Endothelial cell of hepatic sinusoid (primary cell): ENCODE data around the gene TUBGCP3.

Experiments used
- in situ Hi-C: cut with HindIII; loops from 2 replicates; pipeline ENCODE4 v1.10.0; 2017; ENCODE audit warnings: low sequenced_read_pairs

The TUBGCP3 gene

GRCh38 chr13:112617754-112618375, 29.9 kb upstream of the TUBGCP3 start:
- in situ Hi-C loops = no loop called here

- in situ Hi-C loops = no loop called here
Observed at GRCh38 chr13:112616586-112617362, 28.8 kb upstream of the TUBGCP3 start.

DNA sequence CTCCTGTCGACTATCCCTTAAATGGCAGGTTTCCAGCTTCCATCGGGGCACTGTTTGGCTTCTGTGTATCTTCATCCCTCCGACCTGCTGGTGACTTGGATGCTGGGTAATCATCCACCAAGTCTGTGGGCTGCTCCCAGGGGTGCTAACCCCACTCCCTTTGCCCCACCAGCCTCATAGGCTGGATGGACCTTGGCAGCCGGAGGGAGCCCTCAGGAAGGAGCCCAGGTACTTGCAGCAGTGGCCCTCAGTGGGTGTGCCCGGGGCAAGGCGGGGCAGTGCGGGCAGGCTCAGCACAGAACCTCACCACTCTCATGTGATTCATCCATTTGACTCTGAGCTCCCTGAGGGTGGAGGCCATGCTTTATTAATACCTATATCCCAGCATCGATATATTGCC, 27.4 kb upstream of the TUBGCP3 start:
- in situ Hi-C loops = no loop called here

DNA sequence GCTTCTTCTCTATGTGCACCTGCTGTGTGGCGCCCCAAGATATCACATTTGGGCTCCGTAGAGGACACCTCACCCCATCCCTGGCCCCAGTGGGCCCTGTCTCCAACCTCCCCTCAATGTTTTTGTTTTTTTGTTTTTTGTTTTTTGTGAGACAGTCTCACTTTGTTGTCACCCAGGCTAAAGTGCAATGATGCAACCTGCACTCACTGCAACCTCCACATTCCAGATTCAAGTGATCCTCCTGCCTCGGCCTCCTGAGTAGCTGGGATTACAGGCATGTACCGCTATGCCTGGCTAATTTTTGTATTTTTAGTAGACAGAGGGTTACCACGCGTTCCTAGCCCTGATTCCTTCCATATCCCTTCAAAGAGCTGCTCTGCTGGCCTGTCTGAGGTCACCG, 26.9 kb upstream of the TUBGCP3 start:
- in situ Hi-C loops = no loop called here

DNA sequence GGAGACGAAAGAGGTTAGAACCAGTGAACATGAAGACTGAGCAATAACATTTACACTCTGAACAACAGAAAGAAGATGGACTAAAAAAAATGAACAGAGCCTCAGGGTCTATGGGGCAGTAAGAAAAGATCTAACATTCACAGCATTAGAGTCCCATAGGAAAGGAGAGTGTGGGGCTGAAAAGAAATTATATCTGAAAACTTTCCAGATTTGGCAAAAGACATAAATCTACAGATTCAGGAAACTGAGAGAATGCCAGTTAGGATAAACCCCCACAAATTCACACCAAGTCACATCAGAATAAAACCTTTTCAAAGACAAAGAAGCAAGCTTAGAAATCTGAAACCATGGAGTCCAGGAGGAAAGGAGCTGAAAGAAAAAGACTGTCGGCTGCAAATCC, 20.3 kb upstream of the TUBGCP3 start:
- in situ Hi-C loops = no loop called here

DNA sequence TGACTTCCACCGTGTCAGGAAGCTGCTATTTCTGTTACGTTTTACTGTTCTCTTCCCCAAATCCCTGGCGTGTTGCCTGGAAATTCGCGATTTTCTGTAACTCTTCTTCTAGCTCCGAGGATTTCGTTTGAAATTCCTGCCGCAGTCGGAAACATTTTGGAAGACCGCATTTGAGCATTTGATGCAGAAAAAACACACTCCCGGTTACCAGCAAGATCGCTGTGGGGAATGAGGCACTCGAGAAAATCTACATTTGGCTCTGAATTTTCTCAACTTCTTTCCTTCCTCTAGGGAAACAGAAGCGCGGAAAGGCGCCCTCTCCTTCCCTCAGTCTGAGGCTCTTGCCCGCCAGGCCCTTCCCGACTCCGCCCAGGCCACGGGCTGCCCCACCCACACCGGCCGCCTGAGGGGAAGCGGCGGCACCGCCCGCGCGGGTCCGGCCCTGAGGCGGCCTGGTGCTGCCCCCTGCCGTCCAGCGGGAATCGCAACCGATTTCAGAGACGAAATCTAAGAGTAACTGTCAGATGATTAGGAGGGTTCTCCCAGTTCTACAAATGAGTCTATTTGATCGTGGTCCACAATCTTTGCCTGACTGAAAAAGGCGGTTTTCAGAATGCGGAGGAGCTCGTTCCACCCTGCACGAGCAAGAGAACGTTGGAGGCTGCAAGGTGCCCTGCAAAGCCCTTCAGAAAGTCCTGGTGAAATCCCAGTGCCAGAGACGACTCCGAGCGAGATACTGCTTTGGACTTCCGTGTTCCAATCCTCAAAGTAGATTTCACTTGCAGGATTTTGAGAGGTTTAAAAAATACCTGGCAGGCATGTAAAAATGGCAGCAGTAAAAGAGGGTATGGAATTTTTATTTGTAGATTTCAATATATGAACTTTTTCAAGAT, 18.4 kb upstream of the TUBGCP3 start:
- in situ Hi-C loops = no loop called here

- in situ Hi-C loops = no loop called here
Observed at GRCh38 chr13:112605531-112605990, 17.6 kb upstream of the TUBGCP3 start.

DNA sequence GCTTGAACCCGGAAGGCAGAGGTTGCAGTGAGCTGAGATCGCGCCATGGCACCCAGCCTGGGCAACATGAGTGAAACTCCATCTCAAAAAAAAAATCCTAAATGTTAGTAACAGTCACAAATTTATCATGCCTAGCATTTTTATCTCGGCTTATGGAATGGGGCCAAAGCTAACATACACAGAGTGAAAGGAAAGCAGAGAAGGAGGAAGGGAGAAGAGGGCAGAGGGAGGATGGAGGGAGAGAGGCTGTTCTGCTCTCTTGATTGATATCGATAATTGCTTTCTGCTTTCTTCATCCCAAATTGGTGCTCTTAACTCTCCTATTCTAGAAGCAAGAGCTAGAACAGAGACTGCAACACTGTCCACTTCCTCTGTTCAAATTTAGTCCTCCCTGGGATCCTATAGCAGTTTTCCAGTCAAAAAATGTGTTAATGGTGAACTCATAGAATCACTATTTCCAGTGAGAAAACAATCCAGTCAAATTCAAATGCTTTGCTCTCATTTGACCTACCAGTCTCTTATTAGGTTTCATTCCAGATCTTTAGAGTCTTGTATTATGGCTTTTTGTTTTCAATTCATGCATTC, 15.8 kb upstream of the TUBGCP3 start:
- in situ Hi-C loops = no loop called here

GRCh38 chr13:112602189-112602588, 14.2 kb upstream of the TUBGCP3 start:
- in situ Hi-C loops = no loop called here

GRCh38 chr13:112601371-112601770, 13.4 kb upstream of the TUBGCP3 start:
- in situ Hi-C loops = no loop called here

DNA sequence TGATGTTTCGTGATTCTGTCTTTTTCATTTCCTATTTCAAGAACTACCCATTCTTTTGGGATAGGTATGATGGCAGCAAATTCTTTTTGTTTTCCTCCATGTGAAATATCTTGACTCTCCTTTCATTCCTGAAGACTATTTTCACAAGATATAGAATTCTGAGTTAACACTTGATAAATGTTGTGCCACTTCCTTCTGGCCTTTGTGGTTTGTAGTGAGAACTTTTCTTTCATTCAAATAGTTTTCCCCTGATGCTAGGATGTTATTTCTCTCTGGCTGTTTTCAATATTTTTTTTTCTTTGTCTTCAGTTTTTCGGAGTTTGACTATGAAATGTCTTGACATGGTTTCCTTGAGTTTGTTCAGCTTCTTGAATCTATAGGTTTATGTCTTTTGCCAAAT, 8.3 kb upstream of the TUBGCP3 start:
- in situ Hi-C loops = no loop called here

DNA sequence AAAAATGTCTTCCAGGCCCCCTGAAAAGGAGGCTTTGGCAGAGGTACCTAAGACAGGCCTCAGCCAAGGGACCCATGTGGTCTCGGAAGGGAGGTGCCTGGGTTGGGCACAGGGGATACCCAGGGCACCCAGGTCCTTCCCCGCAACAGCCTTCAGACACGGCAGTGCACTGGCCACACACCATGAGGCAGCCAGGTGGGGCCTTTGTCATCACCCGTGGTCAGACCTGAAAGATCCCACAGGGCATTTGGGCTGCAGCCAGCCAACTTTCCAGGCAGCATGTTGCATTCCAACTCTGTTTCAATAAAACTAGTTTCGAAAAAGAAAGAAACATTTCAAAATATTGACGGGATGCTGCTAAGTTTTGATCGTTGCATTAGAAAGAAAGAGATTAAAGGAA, 4.7 kb upstream of the TUBGCP3 start:
- in situ Hi-C loops = no loop called here

GRCh38 chr13:112592181-112592580, 4.2 kb upstream of the TUBGCP3 start:
- in situ Hi-C loops = no loop called here

DNA sequence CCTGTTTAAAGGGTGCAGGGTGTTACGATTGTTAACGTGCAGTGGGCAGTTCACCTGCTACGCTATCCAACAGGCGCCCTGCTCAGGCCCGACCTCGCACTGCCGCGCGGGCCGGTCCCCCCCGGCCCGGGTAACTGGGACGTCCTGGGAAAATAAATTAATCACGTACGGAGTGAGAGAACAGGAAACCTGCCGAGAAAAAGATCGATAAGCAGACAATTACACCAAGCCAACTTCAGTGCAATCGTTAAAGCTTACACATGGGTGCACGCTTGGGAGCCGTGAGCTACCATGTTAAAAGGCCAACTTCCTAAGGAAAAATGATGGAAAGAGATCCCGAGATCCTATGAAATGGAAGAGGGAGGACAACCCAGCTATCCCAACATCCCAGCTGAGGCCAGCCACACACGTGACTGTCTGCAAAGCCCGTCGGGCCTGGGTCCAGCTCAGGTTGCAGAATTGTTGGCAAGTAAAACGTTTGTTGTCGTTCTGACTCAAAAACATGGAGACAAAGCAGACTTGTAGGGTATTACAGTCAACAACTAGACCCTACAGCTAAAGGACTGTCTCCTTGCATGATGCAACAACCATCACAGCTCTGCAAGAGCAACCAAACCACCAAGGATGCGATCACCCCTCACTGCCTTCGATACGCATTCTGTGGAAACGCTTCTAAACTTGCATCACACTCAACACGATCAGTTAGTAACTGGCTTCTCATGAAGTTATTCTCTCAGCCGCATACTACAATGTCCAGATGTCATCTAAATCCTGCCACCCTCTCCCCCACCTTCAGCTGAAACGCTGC, 741 bp upstream of the TUBGCP3 start:
- in situ Hi-C loops = loop anchor here (5.0 kb wide), 1 partner anchor 66 kb away; no protein-coding TSS in a partner anchor

- in situ Hi-C loops = loop anchor here (5.0 kb wide), 1 partner anchor 65 kb away; no protein-coding TSS in a partner anchor
Observed at GRCh38 chr13:112587212-112587763, 665 bp downstream of the TUBGCP3 start.

GRCh38 chr13:112586334-112586960, 1.5 kb downstream of the TUBGCP3 start:
- in situ Hi-C loops = loop anchor here (5.0 kb wide), 1 partner anchor 64 kb away; no protein-coding TSS in a partner anchor

DNA sequence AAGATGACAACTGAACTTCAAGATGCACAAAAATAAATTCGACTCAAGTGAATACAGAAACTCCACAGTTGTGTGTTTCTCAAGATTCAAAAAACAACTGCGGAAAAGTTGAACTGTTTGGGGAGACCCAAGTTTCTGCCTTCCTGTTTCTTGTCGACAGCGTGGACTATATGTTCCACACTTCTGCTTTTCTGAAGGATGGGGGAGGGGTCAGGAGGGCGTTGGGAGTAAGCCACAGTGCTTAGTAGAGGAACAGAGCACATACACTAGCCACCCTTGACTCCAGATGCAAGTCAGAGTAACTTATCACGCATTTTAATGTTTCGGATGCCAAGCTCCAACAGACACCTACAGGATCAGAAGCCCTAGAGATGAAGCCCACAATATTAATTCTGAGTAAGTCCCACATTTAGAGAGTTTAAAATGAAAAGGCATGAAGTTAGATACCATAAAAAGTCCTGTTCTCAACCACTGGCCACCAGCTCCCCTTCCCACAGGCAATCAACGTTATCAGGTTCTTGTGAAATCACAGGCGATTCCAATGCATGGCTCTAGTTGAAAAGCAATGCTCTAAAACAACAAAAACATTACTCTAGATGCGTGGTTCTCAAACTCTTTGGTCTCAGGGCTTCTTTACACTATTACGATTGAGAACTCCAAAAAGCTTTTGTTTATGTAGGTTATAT, 4.2 kb downstream of the TUBGCP3 start:
- in situ Hi-C loops = no loop called here

GRCh38 chr13:112582263-112582662, 5.7 kb downstream of the TUBGCP3 start:
- in situ Hi-C loops = no loop called here

DNA sequence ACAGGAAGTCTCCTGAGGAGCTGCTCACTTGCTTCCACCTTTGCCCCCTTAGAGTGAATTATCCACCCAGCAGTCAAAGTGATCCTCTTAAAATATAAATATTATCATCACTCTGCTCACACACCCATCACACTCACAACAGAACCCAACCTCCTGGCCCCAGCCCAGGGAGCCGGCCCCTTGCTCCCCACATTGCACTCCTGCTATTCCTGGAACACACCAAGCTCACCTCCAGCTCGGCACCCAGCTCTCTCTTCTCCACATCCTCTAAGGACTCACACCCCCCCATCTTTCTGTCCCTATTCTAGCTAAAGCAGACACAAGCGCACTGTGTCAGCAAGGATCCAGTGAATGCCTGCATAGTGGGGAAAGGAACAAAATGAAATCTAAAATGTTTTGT, 7.0 kb downstream of the TUBGCP3 start:
- in situ Hi-C loops = no loop called here
